Measurements from ENCODE around the gene CDCA5. TPM values are rescaled to one million over a fixed set of nuclear protein-coding genes. Genes with fewer than 3 reads are reported as not detected.

Gene CDCA5
- total RNA-seq, 1 experiment from 2014 or later = 67.0 TPM

DNA sequence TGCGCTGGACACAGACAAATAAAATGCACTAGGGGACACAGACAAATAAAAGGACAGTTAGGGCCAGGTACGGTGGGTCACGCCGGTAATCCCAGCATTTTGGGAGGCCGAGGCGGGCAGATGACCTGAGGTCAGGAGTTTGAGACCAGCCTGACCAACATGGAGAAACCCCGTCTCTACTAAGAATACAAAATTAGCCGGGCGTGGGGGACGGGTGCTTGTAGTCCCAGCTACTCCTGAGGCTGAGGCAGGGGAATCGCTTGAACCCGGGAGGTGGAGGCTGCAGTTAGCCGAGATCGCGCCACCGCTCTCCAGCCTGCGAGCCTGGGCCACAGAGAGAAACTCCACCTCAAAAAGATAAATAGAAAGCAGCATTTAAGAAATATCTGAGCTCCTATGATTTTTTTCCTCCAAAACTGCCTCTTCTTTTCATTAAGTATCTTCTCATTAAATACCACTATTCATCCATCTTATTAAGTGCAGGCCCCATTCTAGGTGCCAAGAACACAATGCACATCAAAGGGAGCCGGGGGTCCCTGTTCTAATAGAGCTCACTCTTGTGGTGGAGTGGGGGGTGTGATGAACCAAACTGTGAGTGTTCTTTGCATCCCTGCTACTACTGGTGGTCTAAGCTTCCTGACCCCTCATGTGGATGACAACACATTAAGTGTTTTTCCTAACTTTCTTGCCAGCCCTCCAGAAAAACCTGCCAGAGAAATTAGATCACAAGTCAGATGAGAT is 34.4 kb upstream of the CDCA5 start:
- Mint-ChIP-seq H3K27ac (ENCODE audit: unreplicated experiment) (peak overlapping the region; percentile 92), H3K36me3 (ENCODE audit: insufficient read depth, unreplicated experiment) (peaks cover 93% of the 10 kb centered on the region)
- H3K4me3 ChIP-seq (ENCODE audit: low read depth, low read length) = no peak overlapping the region

DNA sequence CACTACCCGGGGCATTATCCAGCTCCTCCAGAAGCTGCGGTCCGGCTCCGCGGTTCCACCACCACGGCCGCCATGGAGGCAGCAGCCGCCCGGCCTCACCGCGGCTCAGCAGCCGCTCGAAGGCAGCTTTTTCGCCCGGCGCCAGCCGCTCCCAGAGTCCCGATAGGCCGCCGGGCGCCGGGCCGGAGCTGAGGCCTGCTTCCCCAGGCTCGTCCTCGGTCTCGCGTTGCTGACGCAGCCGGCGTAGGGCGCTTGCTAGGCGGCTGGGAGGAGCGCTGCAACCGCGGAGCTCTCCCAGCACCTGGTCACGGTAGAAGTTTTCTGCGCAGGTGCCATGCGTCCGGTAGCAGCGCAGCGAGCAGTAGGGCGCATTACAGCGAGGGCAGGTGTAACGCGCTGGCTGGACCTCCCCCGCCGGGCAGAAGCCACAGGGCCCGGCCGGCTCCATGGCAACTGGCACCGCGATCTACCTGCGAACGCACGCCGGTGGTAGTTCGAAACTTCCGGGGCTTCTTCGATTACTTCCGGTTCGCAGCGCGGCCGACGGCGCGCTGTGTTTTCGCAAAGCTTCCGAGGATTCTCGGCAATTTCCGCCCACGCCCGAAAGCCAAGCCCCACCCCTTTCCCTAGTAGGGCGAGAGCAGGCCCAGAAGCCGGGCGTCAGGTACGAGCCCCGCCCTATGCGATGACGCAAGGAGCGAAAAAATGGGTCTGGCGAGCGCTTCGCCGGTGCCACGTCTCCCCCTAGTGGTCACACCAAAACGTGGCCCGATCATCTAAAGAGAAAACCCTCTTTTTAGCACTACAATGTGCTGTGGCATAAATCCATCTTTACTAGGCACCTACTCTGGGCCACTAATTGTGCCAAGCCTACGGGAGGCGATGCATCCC is 33.6 kb upstream of the CDCA5 start, which contains the start of gene ZNHIT2:
ZNHIT2 (minus strand) TSS at position 496 of the 891 bp plus-strand sequence; CDS start at position 448, 48 bp downstream.
- H3K4me3 ChIP-seq (ENCODE audit: low read depth, low read length) = peak within 1 kb of the TSS; percentile 87
- TF ChIP-seq, protein P1, sequence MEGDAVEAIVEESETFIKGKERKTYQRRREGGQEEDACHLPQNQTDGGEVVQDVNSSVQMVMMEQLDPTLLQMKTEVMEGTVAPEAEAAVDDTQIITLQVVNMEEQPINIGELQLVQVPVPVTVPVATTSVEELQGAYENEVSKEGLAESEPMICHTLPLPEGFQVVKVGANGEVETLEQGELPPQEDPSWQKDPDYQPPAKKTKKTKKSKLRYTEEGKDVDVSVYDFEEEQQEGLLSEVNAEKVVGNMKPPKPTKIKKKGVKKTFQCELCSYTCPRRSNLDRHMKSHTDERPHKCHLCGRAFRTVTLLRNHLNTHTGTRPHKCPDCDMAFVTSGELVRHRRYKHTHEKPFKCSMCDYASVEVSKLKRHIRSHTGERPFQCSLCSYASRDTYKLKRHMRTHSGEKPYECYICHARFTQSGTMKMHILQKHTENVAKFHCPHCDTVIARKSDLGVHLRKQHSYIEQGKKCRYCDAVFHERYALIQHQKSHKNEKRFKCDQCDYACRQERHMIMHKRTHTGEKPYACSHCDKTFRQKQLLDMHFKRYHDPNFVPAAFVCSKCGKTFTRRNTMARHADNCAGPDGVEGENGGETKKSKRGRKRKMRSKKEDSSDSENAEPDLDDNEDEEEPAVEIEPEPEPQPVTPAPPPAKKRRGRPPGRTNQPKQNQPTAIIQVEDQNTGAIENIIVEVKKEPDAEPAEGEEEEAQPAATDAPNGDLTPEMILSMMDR (IDR thresholded peaks at IDR 0.05; ENCODE audit: insufficient read depth in 1 of 2, low read depth in 1 of 2, low read length in 1 of 2, severe bottlenecking in 1 of 2, unreplicated experiment in 1 of 2) = peak; percentile 93 to 94
- ChIA-PET POLR2A (interaction anchor here (0.6 to 1.4 kb wide), 6 partner anchors 16 to 612 kb away, joined by 3 to 9 read pairs (median 4); partner anchors contain the start of gene CAPN1), CTCF (interaction anchor here (0.6 to 2.2 kb wide), 13 partner anchors 18 to 1753 kb away, joined by 3 to 9 read pairs (median 4); partner anchors contain the start of genes BATF2, CAPN1, SAC3D1 and SF1)
- peak; percentile 99 for DNase-seq
- peaks cover 25% of the 10 kb centered on the region for H3K4me1 ChIP-seq
- no peaks in the 10 kb centered on the region for H3K9me3 ChIP-seq
- peaks cover 10% of the 10 kb centered on the region for H3K36me3 ChIP-seq (ENCODE audit: control insufficient read depth, insufficient read depth, low read length)
- Mint-ChIP-seq H3K9me3 (ENCODE audit: unreplicated experiment) (no peaks in the 10 kb centered on the region), H3K4me3 (ENCODE audit: unreplicated experiment) (peak within 1 kb of the TSS; percentile 83), H3K27me3 (ENCODE audit: insufficient read depth, unreplicated experiment) (no peaks in the 10 kb centered on the region), H3K36me3 (ENCODE audit: insufficient read depth, unreplicated experiment) (peaks cover 96% of the 10 kb centered on the region), H3K27ac (ENCODE audit: unreplicated experiment) (peak within 1 kb of the TSS; percentile 92), H3K4me1 (ENCODE audit: low read depth, unreplicated experiment) (peaks cover 13% of the 10 kb centered on the region)
- intact Hi-C loops (cut with micrococcal nuclease; ENCODE audit: unreplicated experiment) = loop anchor here (1.0 to 10.0 kb wide), 5 partner anchors 21 to 343 kb away; partner anchors contain the start of genes ARL2, SF1 and VPS51
- no TSS peak for BruUV-seq (replicated peaks)
- H3K27me3 ChIP-seq (replicated peaks; ENCODE audit: control insufficient read depth, insufficient read depth, low read length) = no peaks in the 10 kb centered on the region

More for the DNA sequence above, 34.4 kb upstream of the CDCA5 start:
- Mint-ChIP-seq H3K4me1 (ENCODE audit: low read depth, unreplicated experiment) (peaks cover 12% of the 10 kb centered on the region), H3K9me3 (ENCODE audit: unreplicated experiment) (no peaks in the 10 kb centered on the region), H3K27me3 (ENCODE audit: insufficient read depth, unreplicated experiment) (no peaks in the 10 kb centered on the region), H3K4me3 (ENCODE audit: unreplicated experiment) (peak overlapping the region; percentile 83)
- POLR2A ChIA-PET = interaction anchor here (0.6 to 1.4 kb wide), 3 partner anchors 64 to 473 kb away, joined by 3 to 5 read pairs (median 3); partner anchors contain the start of gene CAPN1
- BruUV-seq (replicated peaks) = no TSS peak
- no peaks in the 10 kb centered on the region for H3K27me3 ChIP-seq (replicated peaks; ENCODE audit: control insufficient read depth, insufficient read depth, low read length)
- DNase-seq = no peak
- H3K36me3 ChIP-seq (ENCODE audit: control insufficient read depth, insufficient read depth, low read length) = peaks cover 10% of the 10 kb centered on the region
- no peaks in the 10 kb centered on the region for H3K9me3 ChIP-seq
- intact Hi-C loops (cut with micrococcal nuclease; ENCODE audit: unreplicated experiment) = loop anchor here (1.0 to 10.0 kb wide), 3 partner anchors 134 to 343 kb away; partner anchors contain the start of gene SF1
- TF ChIP-seq, protein P1 (IDR thresholded peaks at IDR 0.05; ENCODE audit: insufficient read depth in 1 of 2, low read depth in 1 of 2, low read length in 1 of 2, severe bottlenecking in 1 of 2, unreplicated experiment in 1 of 2) = no peak
- CTCF ChIA-PET = interaction anchor here (1.4 to 2.2 kb wide), 4 partner anchors 17 to 340 kb away, joined by 3 to 9 read pairs (median 6); partner anchors contain the start of genes SAC3D1 and SF1
- peaks cover 25% of the 10 kb centered on the region for H3K4me1 ChIP-seq
